T-helper 1 cell (primary cell): ENCODE data around the gene EXOC7.
A peak's percentile ranks its signal among the peaks of the same experiment; 100 is the strongest.

Experiments used
- DNase-seq, 5 donors: peaks; one replicate each; pipeline ENCODE4 v3.0.0-alpha.2; 2012 to 2020

EXOC7 gene

GRCh38 chr17:76138234-76138895, 34.8 kb upstream of the EXOC7 start:
- DNase-seq, result no peak

- no peak for DNase-seq
Measured at GRCh38 chr17:76137351-76138233, 34.0 kb upstream of the EXOC7 start.

GRCh38 chr17:76137001-76137350, 33.4 kb upstream of the EXOC7 start:
- DNase-seq, result no peak

GRCh38 chr17:76136276-76137000, 32.9 kb upstream of the EXOC7 start:
- no peak for DNase-seq

GRCh38 chr17:76135810-76136188, 32.2 kb upstream of the EXOC7 start:
- no peak for DNase-seq

- no peak for DNase-seq
Measured at GRCh38 chr17:76134911-76135809, 31.6 kb upstream of the EXOC7 start.

- DNase-seq, result no peak
Measured at GRCh38 chr17:76132574-76133338, 29.2 kb upstream of the EXOC7 start.

- no peak for DNase-seq
Measured at GRCh38 chr17:76131692-76132573, 28.3 kb upstream of the EXOC7 start.

GRCh38 chr17:76131051-76131691, 27.6 kb upstream of the EXOC7 start:
- no peak for DNase-seq

- DNase-seq, result no peak
Measured at GRCh38 chr17:76130473-76130872, 26.9 kb upstream of the EXOC7 start.

- DNase-seq, result no peak
Measured at GRCh38 chr17:76125922-76126321, 22.3 kb upstream of the EXOC7 start.

GRCh38 chr17:76125391-76125675, 21.7 kb upstream of the EXOC7 start:
- DNase-seq, result no peak

GRCh38 chr17:76124582-76125390, 21.2 kb upstream of the EXOC7 start:
- DNase-seq, result no peak

- DNase-seq, result peak in 1 of 5 donors; percentile 25
Measured at GRCh38 chr17:76123749-76124581, 20.4 kb upstream of the EXOC7 start.

- no peak for DNase-seq
Measured at GRCh38 chr17:76123191-76123499, 19.6 kb upstream of the EXOC7 start.

GRCh38 chr17:76122431-76123190, 19.0 kb upstream of the EXOC7 start:
- DNase-seq, result no peak

- DNase-seq, result no peak
Measured at GRCh38 chr17:76121932-76122430, 18.4 kb upstream of the EXOC7 start.

GRCh38 chr17:76120658-76121008, 17.0 kb upstream of the EXOC7 start:
- DNase-seq, result no peak
